Uterus (tissue), 2 donors: ENCODE data around the gene NKAIN2.

Experiments
- POLR2A ChIP-seq, 2 donors: fragments of 450-650 bp; IDR thresholded peaks; one replicate each; pipeline ENCODE4 v1.6.1; 2016; ENCODE audit warnings: antibody characterized with exemption in 2 of 2, mild to moderate bottlenecking in 1 of 2, moderate library complexity in 1 of 2
- TF ChIP-seq, protein P1 (sequence below), 4 experiments: fragments of 200-600 bp in 2 of 4; fragments of 450-650 bp in 2 of 4; sonication (generic) in 2 of 4; IDR thresholded peaks; one replicate each; pipeline ENCODE4 v1.5.1; 2016 to 2019; ENCODE audit warnings: antibody characterized with exemption in 4 of 4, mild to moderate bottlenecking in 2 of 4, moderate library complexity in 1 of 4

DNA sequence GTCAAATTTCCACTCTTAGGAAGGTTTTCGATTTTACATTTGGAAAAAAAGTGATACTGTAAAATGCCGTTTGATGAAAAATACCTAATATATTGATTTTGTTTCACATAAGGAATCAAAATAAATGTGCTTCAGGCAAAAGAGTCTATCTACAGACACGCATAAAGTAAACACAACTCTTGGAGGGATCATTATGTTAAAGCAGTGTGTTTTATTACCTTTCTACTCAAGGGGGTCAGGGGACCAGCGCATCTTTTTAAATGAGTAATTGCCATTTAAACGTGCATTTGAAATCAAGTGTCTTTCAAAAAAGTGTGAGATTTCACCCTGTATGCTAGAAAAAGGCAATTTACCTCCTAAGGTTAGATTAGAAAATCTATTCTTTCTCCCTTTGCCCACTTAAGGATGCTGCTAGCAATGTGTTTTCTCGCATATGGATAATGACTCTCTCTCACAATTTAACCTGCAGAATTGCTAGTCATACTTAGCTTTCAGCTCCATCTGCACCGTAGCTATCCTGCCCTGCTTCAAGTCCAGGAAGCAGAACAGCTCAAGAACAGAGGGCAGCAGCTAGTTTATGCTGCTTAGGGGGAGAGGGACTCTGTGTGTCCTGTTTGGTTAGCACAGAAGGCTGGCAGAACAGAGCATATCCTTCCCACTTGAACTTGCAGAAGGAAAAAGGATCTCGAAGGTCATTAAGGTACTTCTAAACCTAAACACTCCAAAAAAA, 35.0 kb downstream of the NKAIN2 start:
- TF ChIP-seq, protein P1, sequence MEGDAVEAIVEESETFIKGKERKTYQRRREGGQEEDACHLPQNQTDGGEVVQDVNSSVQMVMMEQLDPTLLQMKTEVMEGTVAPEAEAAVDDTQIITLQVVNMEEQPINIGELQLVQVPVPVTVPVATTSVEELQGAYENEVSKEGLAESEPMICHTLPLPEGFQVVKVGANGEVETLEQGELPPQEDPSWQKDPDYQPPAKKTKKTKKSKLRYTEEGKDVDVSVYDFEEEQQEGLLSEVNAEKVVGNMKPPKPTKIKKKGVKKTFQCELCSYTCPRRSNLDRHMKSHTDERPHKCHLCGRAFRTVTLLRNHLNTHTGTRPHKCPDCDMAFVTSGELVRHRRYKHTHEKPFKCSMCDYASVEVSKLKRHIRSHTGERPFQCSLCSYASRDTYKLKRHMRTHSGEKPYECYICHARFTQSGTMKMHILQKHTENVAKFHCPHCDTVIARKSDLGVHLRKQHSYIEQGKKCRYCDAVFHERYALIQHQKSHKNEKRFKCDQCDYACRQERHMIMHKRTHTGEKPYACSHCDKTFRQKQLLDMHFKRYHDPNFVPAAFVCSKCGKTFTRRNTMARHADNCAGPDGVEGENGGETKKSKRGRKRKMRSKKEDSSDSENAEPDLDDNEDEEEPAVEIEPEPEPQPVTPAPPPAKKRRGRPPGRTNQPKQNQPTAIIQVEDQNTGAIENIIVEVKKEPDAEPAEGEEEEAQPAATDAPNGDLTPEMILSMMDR (IDR thresholded peaks at IDR 0.05): no peak
- TF ChIP-seq POLR2A (IDR thresholded peaks at IDR 0.05): no peak
